ENCODE results near the gene RPL39. TPM values are rescaled to one million over a fixed set of nuclear protein-coding genes. Genes with fewer than 3 reads are reported as not detected.
"Not testable (repeated sequence)": the region's sequence is repeated elsewhere in the genome, so short reads cannot be mapped to it uniquely, and the experiment has no call there.

RPL39 gene
- total RNA-seq, 1 donor from 2014 or later, result 1,088 TPM

GRCh38 chrX:119778829-119779228, 12.6 kb downstream of the RPL39 start:
- no peak for TF ChIP-seq CTCF (IDR thresholded peaks at IDR 0.05; ENCODE audit: partially characterized antibody, unreplicated experiment)
- Mint-ChIP-seq H3K9me3 (ENCODE audit: unreplicated experiment) (no peaks in the 10 kb centered on the region), H3K27ac (ENCODE audit: unreplicated experiment) (no peak overlapping the region), H3K4me3 (ENCODE audit: unreplicated experiment) (no peak overlapping the region), H3K27me3 (ENCODE audit: unreplicated experiment) (no peaks in the 10 kb centered on the region), H3K36me3 (ENCODE audit: unreplicated experiment) (no peaks in the 10 kb centered on the region), H3K4me1 (ENCODE audit: low read depth, unreplicated experiment) (no peaks in the 10 kb centered on the region)
- DNase-seq, result no peak

- H3K4me1 Mint-ChIP-seq (ENCODE audit: low read depth, unreplicated experiment), result no peaks in the 10 kb centered on the region
- H3K27ac Mint-ChIP-seq (ENCODE audit: unreplicated experiment), result no peak overlapping the region
- no peak for TF ChIP-seq CTCF (IDR thresholded peaks at IDR 0.05; ENCODE audit: partially characterized antibody, unreplicated experiment)
- no peaks in the 10 kb centered on the region for H3K36me3 Mint-ChIP-seq (ENCODE audit: unreplicated experiment)
- peaks cover 2% of the 10 kb centered on the region for H3K27me3 Mint-ChIP-seq (ENCODE audit: unreplicated experiment)
- no peak overlapping the region for H3K4me3 Mint-ChIP-seq (ENCODE audit: unreplicated experiment)
- DNase-seq, result no peak
- no peaks in the 10 kb centered on the region for H3K9me3 Mint-ChIP-seq (ENCODE audit: unreplicated experiment)
Observed at GRCh38 chrX:119775517-119776238, 15.8 kb downstream of the RPL39 start.

- H3K4me3 Mint-ChIP-seq (ENCODE audit: unreplicated experiment); DNase-seq; H3K36me3 Mint-ChIP-seq (ENCODE audit: unreplicated experiment); H3K4me1 Mint-ChIP-seq (ENCODE audit: low read depth, unreplicated experiment); H3K27ac Mint-ChIP-seq (ENCODE audit: unreplicated experiment); H3K27me3 Mint-ChIP-seq (ENCODE audit: unreplicated experiment); H3K9me3 Mint-ChIP-seq (ENCODE audit: unreplicated experiment): not testable (repeated sequence)
Observed at GRCh38 chrX:119769388-119769787, 22.0 kb downstream of the RPL39 start.

GRCh38 chrX:119768436-119768835, 23.0 kb downstream of the RPL39 start:
- H3K27ac Mint-ChIP-seq (ENCODE audit: unreplicated experiment); H3K9me3 Mint-ChIP-seq (ENCODE audit: unreplicated experiment); DNase-seq; H3K4me3 Mint-ChIP-seq (ENCODE audit: unreplicated experiment); H3K36me3 Mint-ChIP-seq (ENCODE audit: unreplicated experiment); H3K27me3 Mint-ChIP-seq (ENCODE audit: unreplicated experiment); H3K4me1 Mint-ChIP-seq (ENCODE audit: low read depth, unreplicated experiment): not testable (repeated sequence)

GRCh38 chrX:119763836-119764387, 27.5 kb downstream of the RPL39 start:
- no peaks in the 10 kb centered on the region for H3K4me1 Mint-ChIP-seq (ENCODE audit: low read depth, unreplicated experiment)
- DNase-seq, result no peak
- H3K27me3 Mint-ChIP-seq (ENCODE audit: unreplicated experiment), result no peaks in the 10 kb centered on the region
- no peak overlapping the region for H3K4me3 Mint-ChIP-seq (ENCODE audit: unreplicated experiment)
- no peak overlapping the region for H3K27ac Mint-ChIP-seq (ENCODE audit: unreplicated experiment)
- no peak for TF ChIP-seq CTCF (IDR thresholded peaks at IDR 0.05; ENCODE audit: partially characterized antibody, unreplicated experiment)
- H3K9me3 Mint-ChIP-seq (ENCODE audit: unreplicated experiment), result no peaks in the 10 kb centered on the region
- H3K36me3 Mint-ChIP-seq (ENCODE audit: unreplicated experiment), result no peaks in the 10 kb centered on the region

GRCh38 chrX:119763181-119763580, 28.2 kb downstream of the RPL39 start:
- H3K27ac Mint-ChIP-seq (ENCODE audit: unreplicated experiment), result no peak overlapping the region
- H3K9me3 Mint-ChIP-seq (ENCODE audit: unreplicated experiment), result no peaks in the 10 kb centered on the region
- H3K36me3 Mint-ChIP-seq (ENCODE audit: unreplicated experiment), result no peaks in the 10 kb centered on the region
- H3K4me1 Mint-ChIP-seq (ENCODE audit: low read depth, unreplicated experiment), result no peaks in the 10 kb centered on the region
- H3K27me3 Mint-ChIP-seq (ENCODE audit: unreplicated experiment), result no peaks in the 10 kb centered on the region
- no peak for DNase-seq
- no peak for TF ChIP-seq CTCF (IDR thresholded peaks at IDR 0.05; ENCODE audit: partially characterized antibody, unreplicated experiment)
- no peak overlapping the region for H3K4me3 Mint-ChIP-seq (ENCODE audit: unreplicated experiment)
